DOHH2 (cell line): Measurements from ENCODE around the gene SRGAP1.
A peak's percentile ranks its signal among the peaks of the same experiment; 100 is the strongest.

Source experiments
- EZH2phosphoT487 ChIP-seq: fragments of 200-600 bp; sonication (generic); IDR thresholded peaks from 2 replicates; pipeline ENCODE4 v1.6.1; 2017; ENCODE audit warnings: borderline replicate concordance, mild to moderate bottlenecking, antibody characterized with exemption, low read length, moderate library complexity, mixed read lengths
- TF ChIP-seq, protein P1 (sequence below): fragments of 200-600 bp; sonication (generic); IDR thresholded peaks from one replicate; pipeline ENCODE4 v1.5.1; 2014; ENCODE audit warnings: antibody characterized with exemption, mild to moderate bottlenecking, low read depth, low read length; ENCODE audit not compliant: poor library complexity, severe bottlenecking

DNA sequence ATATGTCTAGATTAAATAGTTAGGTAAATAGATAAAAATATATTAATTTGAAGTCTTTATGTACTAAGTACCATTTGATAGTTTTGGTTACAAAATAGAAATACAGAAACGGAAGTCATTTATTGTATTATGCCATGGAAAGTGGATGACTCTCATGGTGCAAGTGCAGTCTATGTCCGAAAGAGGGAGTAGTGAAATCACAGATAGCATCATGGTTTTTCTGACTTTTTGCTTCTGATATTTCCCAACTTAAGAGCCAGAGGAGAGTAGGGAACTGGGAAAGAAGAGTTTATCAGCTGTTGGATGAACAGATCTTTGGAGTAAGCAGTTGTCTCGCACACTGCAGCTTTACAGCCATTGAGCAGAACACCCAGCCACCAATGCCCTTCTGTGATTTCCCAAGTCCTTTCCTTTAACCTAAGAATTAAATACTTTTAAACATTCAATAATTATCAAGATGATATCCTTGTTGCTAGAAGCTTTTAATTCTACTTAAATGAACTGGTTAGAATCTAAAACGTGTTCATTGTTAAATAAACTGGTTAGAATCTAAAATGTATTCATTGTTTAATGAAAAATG lies 18.4 kb upstream of the SRGAP1 start:
- TF ChIP-seq, protein P1, sequence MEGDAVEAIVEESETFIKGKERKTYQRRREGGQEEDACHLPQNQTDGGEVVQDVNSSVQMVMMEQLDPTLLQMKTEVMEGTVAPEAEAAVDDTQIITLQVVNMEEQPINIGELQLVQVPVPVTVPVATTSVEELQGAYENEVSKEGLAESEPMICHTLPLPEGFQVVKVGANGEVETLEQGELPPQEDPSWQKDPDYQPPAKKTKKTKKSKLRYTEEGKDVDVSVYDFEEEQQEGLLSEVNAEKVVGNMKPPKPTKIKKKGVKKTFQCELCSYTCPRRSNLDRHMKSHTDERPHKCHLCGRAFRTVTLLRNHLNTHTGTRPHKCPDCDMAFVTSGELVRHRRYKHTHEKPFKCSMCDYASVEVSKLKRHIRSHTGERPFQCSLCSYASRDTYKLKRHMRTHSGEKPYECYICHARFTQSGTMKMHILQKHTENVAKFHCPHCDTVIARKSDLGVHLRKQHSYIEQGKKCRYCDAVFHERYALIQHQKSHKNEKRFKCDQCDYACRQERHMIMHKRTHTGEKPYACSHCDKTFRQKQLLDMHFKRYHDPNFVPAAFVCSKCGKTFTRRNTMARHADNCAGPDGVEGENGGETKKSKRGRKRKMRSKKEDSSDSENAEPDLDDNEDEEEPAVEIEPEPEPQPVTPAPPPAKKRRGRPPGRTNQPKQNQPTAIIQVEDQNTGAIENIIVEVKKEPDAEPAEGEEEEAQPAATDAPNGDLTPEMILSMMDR, result peak; percentile 73
- TF ChIP-seq EZH2phosphoT487, result no peak
